H9 (cell line): ENCODE results near the gene TSNAXIP1. TPM values are rescaled to one million over a fixed set of nuclear protein-coding genes. Genes with fewer than 3 reads are reported as not detected.

Experiments
- DNase-seq: peaks from one replicate; pipeline ENCODE4 v3.0.0-alpha.2; 2017
- H2AFZ ChIP-seq: one replicate; pipeline ENCODE4 v1.6.1; 2013; ENCODE audit warnings: mild to moderate bottlenecking, low read length, control low read depth, moderate library complexity
- H2AK5ac ChIP-seq: 2 replicates; pipeline ENCODE4 v1.6.1; 2013; ENCODE audit warnings: low read length, control low read depth, mixed read lengths; ENCODE audit not compliant: insufficient read length
- H2BK120ac ChIP-seq: one replicate; pipeline ENCODE4 v1.6.1; 2013; ENCODE audit warnings: low read depth, mild to moderate bottlenecking, low read length, control low read depth, inconsistent platforms; ENCODE audit not compliant: poor library complexity, severe bottlenecking
- H2BK12ac ChIP-seq: 2 replicates; pipeline ENCODE4 v1.6.1; 2013; ENCODE audit warnings: low read length, control low read depth, mixed read lengths, low read depth; ENCODE audit not compliant: insufficient read length
- H2BK15ac ChIP-seq: 2 replicates; pipeline ENCODE4 v1.6.1; 2013; ENCODE audit warnings: low read depth, low read length, control low read depth
- H2BK20ac ChIP-seq: one replicate; pipeline ENCODE4 v1.6.1; 2013; ENCODE audit warnings: low read depth, mild to moderate bottlenecking, low read length, control low read depth, inconsistent platforms; ENCODE audit not compliant: poor library complexity, severe bottlenecking
- H2BK5ac ChIP-seq: 2 replicates; pipeline ENCODE4 v1.6.1; 2013; ENCODE audit warnings: low read length, control low read depth, mixed read lengths; ENCODE audit not compliant: insufficient read length
- H3K14ac ChIP-seq: 2 replicates; pipeline ENCODE4 v1.6.1; 2013; ENCODE audit warnings: low read length, control low read depth; ENCODE audit not compliant: insufficient read depth
- H3K18ac ChIP-seq: 2 replicates; pipeline ENCODE4 v1.6.1; 2013; ENCODE audit warnings: low read depth, mild to moderate bottlenecking, mixed read lengths, low read length, control low read depth; ENCODE audit not compliant: insufficient read length
- H3K23ac ChIP-seq: 2 replicates; pipeline ENCODE4 v1.6.1; 2013; ENCODE audit warnings: low read length, control low read depth, mixed read lengths, low read depth; ENCODE audit not compliant: insufficient read length
- H3K23me2 ChIP-seq: 2 replicates; pipeline ENCODE4 v1.6.1; 2013; ENCODE audit warnings: low read depth, mild to moderate bottlenecking, mixed read lengths, low read length, control low read depth; ENCODE audit not compliant: insufficient read length, poor library complexity, severe bottlenecking
- H3K27ac ChIP-seq: 2 replicates; pipeline ENCODE4 v1.5.1; 2013; ENCODE audit warnings: low read length, control low read depth, mixed read lengths, low read depth; ENCODE audit not compliant: insufficient read length
- H3K27me3 ChIP-seq: 2 replicates; pipeline ENCODE4 v1.6.1; 2013; ENCODE audit warnings: low read length, control low read depth, inconsistent platforms; ENCODE audit not compliant: insufficient read depth
- H3K4ac ChIP-seq: 2 replicates; pipeline ENCODE4 v1.6.1; 2013; ENCODE audit warnings: low read depth, mild to moderate bottlenecking, control low read depth, inconsistent platforms, low read length, moderate library complexity
- H3K4me1 ChIP-seq: 2 replicates; pipeline ENCODE4 v1.6.1; 2013; ENCODE audit warnings: low read length, control low read depth, inconsistent platforms; ENCODE audit not compliant: insufficient read depth
- H3K4me2 ChIP-seq: 2 replicates; pipeline ENCODE4 v1.6.1; 2013; ENCODE audit warnings: low read length, control low read depth, mixed read lengths; ENCODE audit not compliant: insufficient read length, insufficient read depth
- H3K56ac ChIP-seq: 2 replicates; pipeline ENCODE4 v1.6.1; 2013; ENCODE audit warnings: low read depth, mild to moderate bottlenecking, mixed read lengths, low read length, control low read depth; ENCODE audit not compliant: insufficient read length
- H3K79me1 ChIP-seq: 2 replicates; pipeline ENCODE4 v1.6.1; 2013; ENCODE audit warnings: low read depth, mild to moderate bottlenecking, moderate library complexity, low read length, control low read depth, inconsistent platforms; ENCODE audit not compliant: insufficient read depth, poor library complexity, severe bottlenecking
- H3K79me2 ChIP-seq: 2 replicates; pipeline ENCODE4 v1.6.1; 2013; ENCODE audit warnings: low read length, control low read depth, inconsistent platforms; ENCODE audit not compliant: insufficient read depth
- H3K9ac ChIP-seq: 2 replicates; pipeline ENCODE4 v1.6.1; 2013; ENCODE audit warnings: low read length, control low read depth, mixed read lengths; ENCODE audit not compliant: insufficient read length; ENCODE audit errors: extremely low read depth
- H3K9me3 ChIP-seq: one replicate; pipeline ENCODE4 v1.6.1; 2013; ENCODE audit warnings: low read depth, low read length, inconsistent platforms; ENCODE audit not compliant: control insufficient read depth
- H3T11ph ChIP-seq: one replicate; pipeline ENCODE4 v1.6.1; 2013; ENCODE audit warnings: mild to moderate bottlenecking, low read length, control low read depth, inconsistent platforms
- H4K20me1 ChIP-seq: one replicate; pipeline ENCODE4 v1.6.1; 2013; ENCODE audit not compliant: control insufficient read depth, insufficient read length, insufficient read depth
- H4K5ac ChIP-seq: 2 replicates; pipeline ENCODE4 v1.6.1; 2013; ENCODE audit warnings: low read depth, mild to moderate bottlenecking, mixed read lengths, low read length, control low read depth; ENCODE audit not compliant: insufficient read length
- H4K8ac ChIP-seq: replicated peaks from 2 replicates; pipeline ENCODE4 v1.6.1; 2013; ENCODE audit warnings: low read length, control low read depth, mixed read lengths, low read depth; ENCODE audit not compliant: insufficient read length
- H4K91ac ChIP-seq: 2 replicates; pipeline ENCODE4 v1.6.1; 2013; ENCODE audit warnings: low read depth, mild to moderate bottlenecking, moderate library complexity, mixed read lengths, low read length, control low read depth; ENCODE audit not compliant: insufficient read length
- H3K27ac Mint-ChIP-seq, 3 experiments: 2 replicates in 2 of 3; 3 replicates in 1 of 3; pipeline ENCODE4 v1.8.0; 2020 to 2021; ENCODE audit warnings: mixed read lengths in 3 of 3, mild to moderate bottlenecking in 1 of 3, moderate library complexity in 1 of 3
- H3K27me3 Mint-ChIP-seq: 2 replicates; pipeline ENCODE4 v1.8.0; 2021; ENCODE audit warnings: low read depth, mild to moderate bottlenecking, moderate library complexity, mixed read lengths
- H3K36me3 Mint-ChIP-seq, 3 experiments: 2 replicates in 2 of 3; 3 replicates in 1 of 3; pipeline ENCODE4 v1.8.0; 2020 to 2021; ENCODE audit warnings: low read depth in 3 of 3, mixed read lengths in 3 of 3; ENCODE audit not compliant: insufficient read depth in 1 of 3
- H3K4me1 Mint-ChIP-seq, 2 experiments: 2 replicates each; pipeline ENCODE4 v1.8.0; 2020; ENCODE audit warnings: mixed read lengths in 2 of 2
- H3K4me3 Mint-ChIP-seq, 2 experiments: 2 replicates in 1 of 2; 3 replicates in 1 of 2; pipeline ENCODE4 v1.8.0; 2020 to 2021; ENCODE audit warnings: mild to moderate bottlenecking in 2 of 2, mixed read lengths in 2 of 2, moderate library complexity in 1 of 2
- H3K9me3 Mint-ChIP-seq, 2 experiments: 2 replicates in 1 of 2; 3 replicates in 1 of 2; pipeline ENCODE4 v1.8.0; 2020; ENCODE audit warnings: mild to moderate bottlenecking in 2 of 2, mixed read lengths in 2 of 2, moderate library complexity in 1 of 2
- WGBS: extraction: QIAGEN DNeasy Blood & Tissue Kit; methylation state at CpG from one replicate; pipeline ENCODE4 v1.1.7; 2013; ENCODE audit warnings: missing lambda C conversion rate, low lambda C conversion rate, mixed read lengths; ENCODE audit not compliant: insufficient read length; ENCODE audit errors: extremely low coverage; 5-methylcytosine and 5-hydroxymethylcytosine counted together
- total RNA-seq: library from RNA; stranded (reverse); gene quantifications from 2 replicates; pipeline ENCODE4 v1.2.1, GENCODE V29; 2021
- TF ChIP-seq, protein P1 (sequence below): fragments of 200-600 bp; sonication (generic); conservative IDR thresholded peaks from 3 replicates; pipeline ENCODE4 v1.8.0; 2021; ENCODE audit warnings: antibody characterized with exemption, mild to moderate bottlenecking

The TSNAXIP1 gene
- total RNA-seq, 1 experiment from 2014 or later, result 1.3 TPM

DNA sequence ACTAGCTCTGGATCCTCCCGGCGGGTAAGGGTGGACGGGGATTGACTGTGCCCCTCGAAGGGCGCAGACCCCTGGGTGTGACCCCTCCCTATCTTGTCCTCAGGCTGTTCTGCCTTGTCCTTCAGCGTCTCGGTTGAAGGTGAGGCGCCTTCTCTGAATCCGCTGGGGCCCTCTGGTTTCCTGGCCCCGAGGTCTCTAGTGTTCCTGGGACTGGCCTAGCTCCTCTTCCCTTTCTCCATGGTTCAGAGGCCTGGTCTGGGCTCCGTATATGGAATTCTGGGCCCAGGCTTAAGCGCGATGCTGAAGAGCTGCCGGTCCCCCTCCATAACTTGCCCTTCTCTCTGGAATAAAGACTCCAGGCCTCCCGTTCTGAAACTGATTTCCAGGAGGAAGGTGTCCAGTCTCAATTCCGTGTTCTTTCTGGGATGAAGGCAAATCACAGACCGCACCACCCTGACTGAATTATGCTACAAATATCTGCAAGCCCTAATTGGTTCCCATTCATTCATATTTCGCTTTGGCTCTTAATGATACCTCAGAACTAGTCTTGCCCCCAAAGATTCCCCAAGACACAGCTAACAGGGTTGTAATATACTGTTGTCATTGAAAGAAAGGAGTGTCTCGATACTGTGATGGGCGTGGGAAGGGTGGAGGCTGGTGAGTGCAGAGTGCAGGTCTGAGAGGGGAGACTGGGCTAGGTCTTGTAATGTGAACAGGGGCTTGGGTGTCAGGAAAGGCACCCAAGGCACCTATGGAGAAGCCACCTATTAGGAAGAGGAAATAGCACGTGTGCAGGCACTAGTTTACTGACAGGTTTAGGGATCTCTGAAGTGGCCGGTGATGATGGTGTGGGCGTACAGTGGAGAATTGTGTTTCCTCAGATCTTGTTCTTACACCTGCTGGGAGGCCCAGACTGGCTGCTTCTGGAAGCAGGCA lies 67.0 kb downstream of the TSNAXIP1 start:
- peak overlapping the region; percentile 69; the same call in 1 of the 2 replicates for H3K14ac ChIP-seq
- H3K27me3 ChIP-seq, result no peaks in the 10 kb centered on the region
- no peak overlapping the region for H3K18ac ChIP-seq
- no peaks in the 10 kb centered on the region for H3K27me3 Mint-ChIP-seq
- H2BK12ac ChIP-seq, result no peak overlapping the region
- H3K23ac ChIP-seq, result no peak overlapping the region
- H3T11ph ChIP-seq, result no peak overlapping the region
- no peaks in the 10 kb centered on the region for H3K9me3 Mint-ChIP-seq
- H3K56ac ChIP-seq, result no peak overlapping the region
- H3K79me2 ChIP-seq, result peaks cover 2% of the 10 kb centered on the region; the same call in 1 of the 2 replicates
- no peaks in the 10 kb centered on the region for H3K9me3 ChIP-seq
- H4K20me1 ChIP-seq, result no peaks in the 10 kb centered on the region
- no peak overlapping the region for H2BK5ac ChIP-seq
- H2AFZ ChIP-seq, result no peak overlapping the region
- no peaks in the 10 kb centered on the region; the same call in 1 of the 2 replicates for H3K4me1 ChIP-seq
- WGBS, result no CpG with 5 or more reads among the region's 23 CpGs
- no peak overlapping the region for H3K4ac ChIP-seq
- H3K27ac Mint-ChIP-seq, result peak overlapping the region in 2 of 3 experiments; percentile 97 to 98; a peak in 5 of 7 replicates
- H2BK120ac ChIP-seq, result no peak overlapping the region
- no peak overlapping the region for H2AK5ac ChIP-seq
- no peak overlapping the region for H2BK15ac ChIP-seq
- no peak overlapping the region for H2BK20ac ChIP-seq
- peak overlapping the region; percentile 79 for H3K4me2 ChIP-seq
- peaks cover 13 to 65% (median 45%) of the 10 kb centered on the region in 3 experiments; a peak in 6 of 7 replicates for H3K36me3 Mint-ChIP-seq
- TF ChIP-seq, protein P1, sequence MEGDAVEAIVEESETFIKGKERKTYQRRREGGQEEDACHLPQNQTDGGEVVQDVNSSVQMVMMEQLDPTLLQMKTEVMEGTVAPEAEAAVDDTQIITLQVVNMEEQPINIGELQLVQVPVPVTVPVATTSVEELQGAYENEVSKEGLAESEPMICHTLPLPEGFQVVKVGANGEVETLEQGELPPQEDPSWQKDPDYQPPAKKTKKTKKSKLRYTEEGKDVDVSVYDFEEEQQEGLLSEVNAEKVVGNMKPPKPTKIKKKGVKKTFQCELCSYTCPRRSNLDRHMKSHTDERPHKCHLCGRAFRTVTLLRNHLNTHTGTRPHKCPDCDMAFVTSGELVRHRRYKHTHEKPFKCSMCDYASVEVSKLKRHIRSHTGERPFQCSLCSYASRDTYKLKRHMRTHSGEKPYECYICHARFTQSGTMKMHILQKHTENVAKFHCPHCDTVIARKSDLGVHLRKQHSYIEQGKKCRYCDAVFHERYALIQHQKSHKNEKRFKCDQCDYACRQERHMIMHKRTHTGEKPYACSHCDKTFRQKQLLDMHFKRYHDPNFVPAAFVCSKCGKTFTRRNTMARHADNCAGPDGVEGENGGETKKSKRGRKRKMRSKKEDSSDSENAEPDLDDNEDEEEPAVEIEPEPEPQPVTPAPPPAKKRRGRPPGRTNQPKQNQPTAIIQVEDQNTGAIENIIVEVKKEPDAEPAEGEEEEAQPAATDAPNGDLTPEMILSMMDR, result no peak
- DNase-seq, result no peak
- no peak overlapping the region for H4K91ac ChIP-seq
- no peak overlapping the region for H4K8ac ChIP-seq
- peak overlapping the region; percentile 91 to 96 for H3K4me3 Mint-ChIP-seq
- no peak overlapping the region for H4K5ac ChIP-seq
- peak overlapping the region; percentile 65 for H3K9ac ChIP-seq
- peaks cover 11 to 13% of the 10 kb centered on the region in 2 experiments for H3K4me1 Mint-ChIP-seq
- H3K79me1 ChIP-seq, result no peaks in the 10 kb centered on the region
- H3K23me2 ChIP-seq, result peaks cover 13% of the 10 kb centered on the region
- no peak overlapping the region for H3K27ac ChIP-seq
